HepG2 (cell line): ENCODE measurements around the gene WWP2. TPM values are rescaled to one million over a fixed set of nuclear protein-coding genes. Genes with fewer than 3 reads are reported as not detected.

Experiments
- ELF1 ChIP-seq: sonication (generic); formaldehyde crosslinking; IDR thresholded peaks from 2 replicates; pipeline ENCODE4 v1.4.0; 2020; ENCODE audit warnings: missing genetic modification reagents
- FOXM1 ChIP-seq: sonication (generic); formaldehyde crosslinking; IDR thresholded peaks from 2 replicates; pipeline ENCODE4 v1.5.0; 2020; ENCODE audit warnings: missing genetic modification reagents
- MYC ChIP-seq: sonication (generic); formaldehyde crosslinking; IDR thresholded peaks from 2 replicates; pipeline ENCODE4 v1.9.0; 2021; ENCODE audit warnings: missing genetic modification reagents, borderline replicate concordance
- SIX1 ChIP-seq: sonication (generic); formaldehyde crosslinking; IDR thresholded peaks from 2 replicates; pipeline ENCODE4 v1.4.0; 2020; ENCODE audit warnings: missing genetic modification reagents, borderline replicate concordance
- ZEB1 ChIP-seq: IDR thresholded peaks from 2 replicates; pipeline ENCODE4 v1.6.1; 2012; ENCODE audit warnings: mild to moderate bottlenecking, low read depth, inconsistent platforms; ENCODE audit not compliant: insufficient replicate concordance
- ZFY ChIP-seq: sonication (generic); formaldehyde crosslinking; IDR thresholded peaks from 2 replicates; pipeline ENCODE4 v1.4.0; 2020; ENCODE audit warnings: missing genetic modification reagents
- ZNF20 ChIP-seq: sonication (generic); formaldehyde crosslinking; IDR thresholded peaks from 2 replicates; pipeline ENCODE4 v1.4.0; 2020; ENCODE audit warnings: mild to moderate bottlenecking, moderate library complexity, missing genetic modification reagents
- ZNF281 ChIP-seq: sonication (generic); formaldehyde crosslinking; IDR thresholded peaks from 2 replicates; pipeline ENCODE4 v1.4.0; 2020; ENCODE audit warnings: missing genetic modification reagents, borderline replicate concordance
- ZNF503 ChIP-seq: sonication (generic); formaldehyde crosslinking; IDR thresholded peaks from 2 replicates; pipeline ENCODE4 v1.4.0; 2020; ENCODE audit warnings: missing genetic modification reagents
- ZNF572 ChIP-seq: sonication (generic); formaldehyde crosslinking; IDR thresholded peaks from 2 replicates; pipeline ENCODE4 v1.5.1; 2020; ENCODE audit warnings: mild to moderate bottlenecking, missing genetic modification reagents
- ZNF75D ChIP-seq: sonication (generic); formaldehyde crosslinking; IDR thresholded peaks from 2 replicates; pipeline ENCODE4 v1.8.1; 2023; ENCODE audit warnings: missing genetic modification reagents, mild to moderate bottlenecking, borderline replicate concordance
- ZZZ3 ChIP-seq: sonication (generic); formaldehyde crosslinking; IDR thresholded peaks from 2 replicates; pipeline ENCODE4 v1.4.0; 2020; ENCODE audit warnings: missing genetic modification reagents, mild to moderate bottlenecking, borderline replicate concordance
- polyA plus RNA-seq, 8 experiments: library from polyadenylated mRNA; depleted of rRNA in 3 of 8; stranded (reverse) in 7 of 8; unstranded in 1 of 8; fragments of >200 nt; fragmentation: Illumina TruSeq in 4 of 8; extraction: Trizol in 4 of 8; gene quantifications; 2 replicates each; pipeline versions ENCODE4 v1.2.1 to v1.2.3, GENCODE V29; 2011 to 2016; ENCODE audit warnings: low read depth in 4 of 8, missing spikeins in 1 of 8, mixed read lengths in 1 of 8; ENCODE audit not compliant: insufficient read depth in 1 of 8
- total RNA-seq, 5 experiments: library from RNA; depleted of rRNA; stranded (reverse); fragments of >200 nt; fragmentation: Illumina TruSeq; extraction: Trizol; gene quantifications; 2 replicates each; pipeline ENCODE4 v1.2.3, GENCODE V29; 2016; ENCODE audit warnings: low read depth in 1 of 5
- TF ChIP-seq, protein P1 (sequence below): sonication (generic); formaldehyde crosslinking; IDR thresholded peaks from 2 replicates; pipeline ENCODE4 v1.8.0; 2022; ENCODE audit warnings: mild to moderate bottlenecking, missing genetic modification reagents, borderline replicate concordance

The WWP2 gene
- total and polyA plus RNA-seq, 2 of the 13 experiments (the other 11 are each of a cell fraction or from before 2014, with no cell fraction given) = 11.4 to 28.2 TPM

DNA sequence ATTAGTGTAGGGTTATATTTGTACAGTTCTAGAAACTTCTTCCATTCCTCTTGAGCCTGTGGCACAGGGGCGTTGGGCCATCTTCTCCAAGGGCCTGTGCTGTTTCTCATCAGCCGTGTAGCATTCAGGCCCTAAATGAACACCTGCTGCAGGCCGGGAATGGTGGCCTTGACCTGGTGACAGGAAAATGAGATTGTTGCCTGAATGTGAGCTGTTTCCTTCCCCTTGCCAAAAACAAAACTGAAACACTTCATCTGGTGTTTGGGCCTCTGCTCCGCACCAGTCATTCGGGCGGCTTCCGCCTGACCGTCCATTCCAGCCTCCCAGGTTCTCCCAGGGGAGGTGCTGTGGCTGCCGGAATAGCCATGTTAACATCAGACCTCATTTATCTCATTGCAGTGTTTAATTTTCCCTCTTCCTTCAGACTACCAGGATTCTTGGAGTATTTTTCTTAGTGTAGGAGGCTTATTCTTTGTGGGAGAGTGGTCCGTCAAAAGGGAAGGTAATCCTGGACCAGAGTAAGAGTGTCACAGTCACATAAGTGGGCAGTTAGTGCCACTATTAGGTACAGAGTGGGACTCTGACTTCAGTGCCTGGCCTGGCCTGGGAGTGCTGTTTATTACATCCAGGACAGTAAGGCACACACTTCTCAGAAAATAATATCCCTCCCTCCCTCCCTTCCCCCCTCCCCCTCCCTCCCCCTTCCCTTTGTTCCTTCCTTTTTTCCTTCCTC lies 61.9 kb downstream of the WWP2 start (continued):
- TF ChIP-seq ZNF281 (no peak), ZNF572 (CRISPR knock-in tag) (no peak), MYC (peak; percentile 36; the same call in 1 of the 2 replicates), ELF1 (CRISPR knock-in tag) (no peak), FOXM1 (CRISPR knock-in tag) (no peak), ZNF503 (CRISPR knock-in tag) (no peak; the same call in 1 of the 2 replicates), SIX1 (no peak; the same call in 1 of the 2 replicates), ZZZ3 (CRISPR knock-in tag) (no peak), ZNF75D (CRISPR knock-in tag) (no peak), ZFY (CRISPR knock-in tag) (peak; percentile 63), ZNF20 (no peak), ZEB1 (no peak)
- TF ChIP-seq, protein P1, sequence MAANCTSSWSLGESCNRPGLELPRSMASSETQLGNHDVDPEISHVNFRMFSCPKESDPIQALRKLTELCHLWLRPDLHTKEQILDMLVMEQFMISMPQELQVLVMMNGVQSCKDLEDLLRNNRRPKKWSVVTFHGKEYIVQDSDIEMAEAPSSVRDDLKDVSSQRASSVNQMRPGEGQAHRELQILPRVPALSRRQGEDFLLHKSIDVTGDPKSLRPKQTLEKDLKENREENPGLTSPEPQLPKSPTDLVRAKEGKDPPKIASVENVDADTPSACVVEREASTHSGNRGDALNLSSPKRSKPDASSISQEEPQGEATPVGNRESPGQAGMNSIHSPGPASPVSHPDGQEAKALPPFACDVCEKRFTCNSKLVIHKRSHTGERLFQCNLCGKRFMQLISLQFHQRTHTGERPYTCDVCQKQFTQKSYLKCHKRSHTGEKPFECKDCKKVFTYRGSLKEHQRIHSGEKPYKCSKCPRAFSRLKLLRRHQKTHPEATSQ (CRISPR knock-in tag) = no peak
